COLO829 (cell line): Measurements from ENCODE around the gene JAK1.
"Not testable (repeated sequence)": the region's sequence is repeated elsewhere in the genome, so short reads cannot be mapped to it uniquely, and the experiment has no call there.

Experiments used
- DNase-seq: peaks from one replicate; pipeline ENCODE4 v3.0.0; 2012; ENCODE audit warnings: low spot score

Gene JAK1

GRCh38 chr1:64920941-64921589 lies 45.3 kb downstream of the JAK1 start:
- DNase-seq, result no peak

- not testable (repeated sequence) for DNase-seq
Observed at GRCh38 chr1:64919120-64919519, 47.2 kb downstream of the JAK1 start.

DNA sequence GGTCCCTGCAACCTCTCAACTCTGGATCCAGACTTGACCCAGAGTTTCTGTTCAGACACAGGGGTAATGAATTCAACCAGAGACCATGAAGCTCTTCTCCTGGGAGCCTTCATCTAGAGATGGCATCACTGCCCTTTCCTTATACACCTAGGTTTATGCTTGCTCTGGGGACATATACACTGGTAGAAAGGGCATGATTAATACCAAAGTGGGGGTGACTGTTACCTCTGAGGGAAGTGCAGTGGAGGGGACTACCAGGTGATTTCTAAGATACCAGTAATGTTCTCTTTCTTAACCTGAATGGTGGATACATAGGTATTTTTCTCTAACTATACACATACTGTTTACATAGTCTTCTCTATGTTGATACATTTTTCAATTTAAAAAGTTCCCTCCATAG lies 48.4 kb downstream of the JAK1 start:
- no peak for DNase-seq

- peak; percentile 79 for DNase-seq
Observed at GRCh38 chr1:64917328-64917861, 49.0 kb downstream of the JAK1 start.

GRCh38 chr1:64915381-64916274 lies 50.7 kb downstream of the JAK1 start:
- no peak for DNase-seq

DNA sequence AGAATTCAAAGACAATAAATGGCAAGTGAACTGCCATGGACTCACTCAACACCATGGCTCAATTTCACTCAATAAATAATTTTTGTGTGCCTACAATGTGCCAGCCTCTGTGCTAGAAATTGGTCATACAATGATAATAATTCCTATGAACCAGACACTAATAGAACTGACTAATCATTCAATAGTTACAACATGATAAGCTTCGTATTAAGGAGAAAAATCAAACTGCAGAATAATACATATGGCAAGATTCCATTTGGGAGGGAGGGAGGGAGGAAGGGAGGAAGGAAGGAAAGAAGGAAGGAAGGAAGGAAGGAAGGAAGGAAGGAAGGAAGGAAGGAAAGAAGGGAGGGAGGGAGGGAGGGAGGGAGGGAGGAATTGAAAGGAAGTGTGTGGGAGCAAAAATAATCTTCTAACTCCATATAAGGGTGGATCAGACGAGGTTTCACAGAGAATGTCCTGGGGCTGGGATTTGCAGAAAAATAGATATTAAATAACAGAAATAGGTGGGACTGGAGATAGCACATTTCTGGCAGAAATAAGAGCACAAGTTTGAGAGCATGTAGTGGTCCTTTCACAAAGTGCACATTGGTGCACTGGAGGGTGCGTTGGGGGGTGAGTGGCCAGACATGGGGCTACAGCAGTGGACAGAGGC lies 52.9 kb downstream of the JAK1 start:
- DNase-seq, result no peak

GRCh38 chr1:64912191-64912590 lies 54.2 kb downstream of the JAK1 start:
- no peak for DNase-seq

DNA sequence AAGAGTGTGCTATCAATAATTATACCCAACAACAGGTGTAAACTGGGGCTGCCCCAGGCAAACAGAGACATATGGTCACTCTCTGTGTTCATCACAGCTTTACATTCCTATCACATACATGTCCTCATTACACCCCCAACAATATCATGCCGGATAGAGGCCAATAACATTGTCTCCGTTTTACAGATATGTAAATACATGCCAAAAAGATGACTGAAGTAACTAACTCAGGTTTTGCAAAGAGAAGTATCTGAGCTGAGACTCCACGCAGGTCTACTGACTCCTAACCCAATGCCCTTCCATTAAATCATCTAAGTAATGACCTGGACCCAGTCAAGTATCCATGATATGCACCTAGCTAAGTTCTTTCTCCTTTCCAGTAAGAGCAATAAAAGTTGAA lies 55.0 kb downstream of the JAK1 start:
- DNase-seq, result no peak

GRCh38 chr1:64909031-64909430 lies 57.3 kb downstream of the JAK1 start:
- DNase-seq, result no peak

DNA sequence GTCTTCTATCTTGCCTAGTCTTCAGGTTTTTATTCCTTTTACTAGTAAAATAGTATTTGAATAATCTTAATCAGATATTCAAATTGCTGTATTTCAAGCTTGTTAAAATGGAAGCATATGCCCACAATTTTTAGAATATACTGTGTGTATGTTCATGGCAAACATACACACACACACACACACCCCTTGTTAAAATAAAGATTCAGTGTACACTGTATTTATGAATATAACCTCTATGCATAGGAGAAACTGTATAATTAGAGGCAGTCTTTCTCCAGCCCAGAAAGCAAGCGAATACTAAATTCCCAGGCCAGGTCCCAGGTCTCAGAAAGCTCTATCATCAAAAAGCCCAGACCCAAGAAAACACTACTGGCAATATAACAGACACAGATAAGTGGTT lies 57.8 kb downstream of the JAK1 start:
- no peak for DNase-seq

- no peak for DNase-seq
Observed at GRCh38 chr1:64906447-64906846, 59.9 kb downstream of the JAK1 start.

- no peak for DNase-seq
Observed at GRCh38 chr1:64903593-64903992, 62.8 kb downstream of the JAK1 start.

DNA sequence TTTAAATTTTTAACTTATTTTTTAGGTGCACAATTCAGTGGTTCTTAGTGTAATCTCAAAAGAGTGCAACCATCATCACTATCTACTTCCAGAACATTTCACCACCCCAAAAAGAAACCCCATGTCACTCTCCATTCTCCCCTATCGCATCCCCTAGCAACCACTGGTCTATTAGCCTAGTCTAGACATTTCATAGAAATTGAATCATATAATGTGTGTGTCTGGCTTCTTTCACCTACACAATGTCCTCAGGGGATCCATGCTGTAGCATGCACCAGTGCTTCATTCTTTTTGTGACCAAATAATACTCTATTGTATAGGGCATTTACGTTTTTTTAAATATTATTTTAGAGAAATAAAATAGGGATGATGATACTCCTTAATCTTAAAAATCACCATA lies 64.7 kb downstream of the JAK1 start:
- DNase-seq, result no peak

DNA sequence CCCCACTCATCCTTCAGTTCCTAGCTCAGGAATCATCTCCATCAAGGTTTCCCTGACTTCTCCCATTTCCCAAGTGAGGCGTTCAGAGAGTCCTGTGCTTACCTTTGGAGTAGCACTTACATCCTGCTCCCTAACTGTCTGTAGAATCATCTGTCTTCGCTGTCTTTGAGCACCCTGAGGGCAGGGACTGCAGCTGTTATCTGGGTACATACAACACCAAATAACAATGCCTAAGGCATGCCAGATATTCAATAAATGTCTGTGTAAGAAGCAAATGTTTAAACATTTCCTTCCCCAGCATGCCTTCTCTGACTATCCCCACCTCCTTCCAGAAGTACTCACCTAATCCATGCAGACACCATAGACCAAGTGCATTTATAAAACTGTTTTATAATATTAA lies 65.4 kb downstream of the JAK1 start:
- no peak for DNase-seq

DNA sequence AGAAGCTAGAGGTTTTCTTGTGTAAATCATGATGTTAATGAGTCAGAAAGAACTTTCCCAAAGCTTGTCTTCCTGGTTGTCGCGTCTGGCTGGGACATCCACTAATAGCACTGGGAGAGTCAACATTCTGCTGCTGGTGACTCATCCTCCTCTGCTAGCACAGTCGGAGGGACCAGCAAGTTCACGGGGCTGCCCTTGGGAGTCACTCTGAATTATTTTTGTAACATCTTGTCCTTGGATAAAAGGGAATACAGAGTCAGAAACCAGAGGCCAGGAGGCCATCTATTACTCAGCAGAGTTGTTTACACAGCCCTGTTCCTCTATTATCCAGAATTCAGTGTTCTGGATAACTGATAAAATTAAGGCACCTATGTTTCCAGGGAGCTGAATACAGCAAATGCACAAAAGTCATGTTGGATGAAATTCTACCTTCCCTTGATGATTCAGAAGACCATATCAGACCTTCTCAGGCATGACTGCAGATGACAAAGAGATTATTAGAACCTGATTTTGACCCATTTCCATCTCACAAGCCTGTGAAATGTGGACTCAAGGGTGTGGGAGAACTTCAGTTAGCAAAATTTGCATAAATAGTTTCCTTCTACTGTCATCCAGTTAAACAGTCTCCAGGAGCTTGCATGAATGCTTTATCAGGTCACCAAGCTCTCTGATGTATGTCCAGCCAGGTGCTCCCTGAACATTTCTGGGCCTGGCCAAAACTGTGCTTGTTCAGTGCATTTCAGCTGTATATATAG lies 68.1 kb downstream of the JAK1 start:
- DNase-seq, result peak; percentile 81

GRCh38 chr1:64896551-64896950 lies 69.8 kb downstream of the JAK1 start:
- no peak for DNase-seq

- no peak for DNase-seq
Observed at GRCh38 chr1:64895500-64895899, 70.8 kb downstream of the JAK1 start.

DNA sequence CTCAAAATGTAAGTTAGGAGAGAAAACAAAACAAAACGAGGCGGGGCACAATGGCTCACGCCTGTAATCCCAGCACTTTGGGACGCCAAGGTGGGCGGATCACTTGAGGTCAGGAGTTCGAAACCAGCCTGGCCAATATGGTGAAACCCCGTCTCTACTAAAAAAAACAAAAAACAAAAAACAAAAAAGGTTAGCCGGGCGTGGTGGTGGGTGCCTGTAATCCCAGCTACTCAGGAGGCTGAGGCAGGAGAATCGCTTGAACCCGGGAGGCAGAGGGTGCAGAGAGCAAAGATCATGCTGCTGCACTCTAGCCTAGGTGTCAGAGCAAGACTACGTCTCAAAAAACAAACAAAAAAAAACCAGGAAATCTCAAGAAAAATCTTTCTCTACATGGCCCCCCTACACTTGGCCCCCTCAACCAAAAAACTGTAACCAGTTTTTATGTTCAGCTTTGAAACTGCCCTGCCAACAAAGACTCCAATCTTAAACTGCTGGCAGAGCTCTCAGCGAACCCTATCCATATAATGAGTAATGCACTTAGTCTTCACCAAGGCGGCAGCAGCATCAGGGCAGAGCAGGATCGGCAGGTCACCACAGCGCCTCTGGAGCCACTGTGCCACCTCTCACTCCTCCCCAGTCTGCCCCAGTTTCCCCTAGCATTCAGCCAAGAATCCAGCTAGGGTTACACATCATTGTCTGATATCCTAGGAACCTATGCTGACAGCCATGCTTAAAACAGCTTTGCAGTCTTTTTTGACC lies 71.7 kb downstream of the JAK1 start:
- DNase-seq, result no peak

- no peak for DNase-seq
Observed at GRCh38 chr1:64893921-64894320, 72.4 kb downstream of the JAK1 start.

- DNase-seq, result no peak
Observed at GRCh38 chr1:64892576-64893573, 73.5 kb downstream of the JAK1 start.
